Osteoblast (primary cell): ENCODE data around the gene OOSP2. TPM values are rescaled to one million over a fixed set of nuclear protein-coding genes. Genes with fewer than 3 reads are reported as not detected.

Experiments
- DNase-seq: peaks from one replicate; pipeline ENCODE4 v3.0.0; 2011; ENCODE audit warnings: low spot score, mixed read lengths; ENCODE audit not compliant: insufficient read length; ENCODE audit errors: missing footprints
- H2AFZ ChIP-seq: 2 replicates; pipeline ENCODE4 v1.6.0; 2011; ENCODE audit warnings: mild to moderate bottlenecking, low read length
- H3K27ac ChIP-seq: 2 replicates; pipeline ENCODE4 v1.5.1; 2011; ENCODE audit warnings: mild to moderate bottlenecking, low read depth, low read length, moderate library complexity
- H3K27me3 ChIP-seq: 2 replicates; pipeline ENCODE4 v1.6.0; 2012; ENCODE audit warnings: mild to moderate bottlenecking, control low read depth, inconsistent platforms, low read length, moderate library complexity; ENCODE audit not compliant: insufficient read depth
- H3K36me3 ChIP-seq: 2 replicates; pipeline ENCODE4 v1.5.1; 2011; ENCODE audit warnings: mild to moderate bottlenecking, low read length, control low read depth, moderate library complexity; ENCODE audit not compliant: insufficient read depth
- H3K4me1 ChIP-seq: 2 replicates; pipeline ENCODE4 v1.5.1; 2011; ENCODE audit warnings: mild to moderate bottlenecking, low read length, control low read depth, moderate library complexity; ENCODE audit not compliant: insufficient read depth
- H3K4me2 ChIP-seq: 2 replicates; pipeline ENCODE4 v1.6.0; 2011; ENCODE audit warnings: mild to moderate bottlenecking, low read length; ENCODE audit not compliant: insufficient read depth
- H3K4me3 ChIP-seq: fragments of 200-600 bp; sonication (generic); 3 replicates; pipeline ENCODE4 v1.5.1; 2012; ENCODE audit warnings: mild to moderate bottlenecking, low read length, inconsistent platforms; ENCODE audit not compliant: insufficient read depth
- H3K79me2 ChIP-seq: 2 replicates; pipeline ENCODE4 v1.6.0; 2012; ENCODE audit warnings: mild to moderate bottlenecking, low read length, control low read depth, inconsistent platforms; ENCODE audit not compliant: insufficient read depth
- H3K9me3 ChIP-seq: 2 replicates; pipeline ENCODE4 v1.5.1; 2011; ENCODE audit warnings: low read depth, low read length, control low read depth
- H4K20me1 ChIP-seq: 2 replicates; pipeline ENCODE4 v1.6.0; 2012; ENCODE audit warnings: mild to moderate bottlenecking, low read length, control low read depth; ENCODE audit not compliant: insufficient read depth
- total RNA-seq: library from RNA; depleted of rRNA; stranded (reverse); fragments of >200 nt; gene quantifications from 2 replicates; pipeline ENCODE4 v1.2.3, GENCODE V29; 2012
- TF ChIP-seq, protein P1 (sequence below): IDR thresholded peaks from 2 replicates; pipeline ENCODE4 v1.5.1; 2011; ENCODE audit warnings: mild to moderate bottlenecking, low read depth, low read length, moderate library complexity; ENCODE audit errors: extremely low read depth

OOSP2 gene
- total RNA-seq, 1 donor, result not detected

DNA sequence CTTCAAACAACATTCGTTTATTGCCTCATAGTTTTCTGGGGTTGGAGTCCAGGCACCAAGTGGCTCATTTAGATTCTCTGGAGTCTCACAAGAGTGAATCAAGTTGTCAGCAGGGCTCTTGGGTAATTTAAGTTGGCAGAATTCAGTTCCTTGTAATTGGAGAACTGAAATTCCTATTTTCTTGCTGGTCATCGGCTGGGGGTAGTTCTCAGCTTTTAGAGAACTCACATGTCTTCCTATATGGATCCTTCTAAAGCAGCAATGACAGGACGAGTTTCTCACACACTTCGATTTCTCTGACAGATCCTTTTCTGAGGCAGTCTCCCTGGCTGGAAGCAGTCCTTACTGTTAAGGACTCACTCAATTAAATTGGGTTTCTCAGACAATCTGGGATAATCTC lies 40.5 kb upstream of the OOSP2 start:
- no peak overlapping the region for H3K4me2 ChIP-seq
- DNase-seq, result no peak
- TF ChIP-seq, protein P1, sequence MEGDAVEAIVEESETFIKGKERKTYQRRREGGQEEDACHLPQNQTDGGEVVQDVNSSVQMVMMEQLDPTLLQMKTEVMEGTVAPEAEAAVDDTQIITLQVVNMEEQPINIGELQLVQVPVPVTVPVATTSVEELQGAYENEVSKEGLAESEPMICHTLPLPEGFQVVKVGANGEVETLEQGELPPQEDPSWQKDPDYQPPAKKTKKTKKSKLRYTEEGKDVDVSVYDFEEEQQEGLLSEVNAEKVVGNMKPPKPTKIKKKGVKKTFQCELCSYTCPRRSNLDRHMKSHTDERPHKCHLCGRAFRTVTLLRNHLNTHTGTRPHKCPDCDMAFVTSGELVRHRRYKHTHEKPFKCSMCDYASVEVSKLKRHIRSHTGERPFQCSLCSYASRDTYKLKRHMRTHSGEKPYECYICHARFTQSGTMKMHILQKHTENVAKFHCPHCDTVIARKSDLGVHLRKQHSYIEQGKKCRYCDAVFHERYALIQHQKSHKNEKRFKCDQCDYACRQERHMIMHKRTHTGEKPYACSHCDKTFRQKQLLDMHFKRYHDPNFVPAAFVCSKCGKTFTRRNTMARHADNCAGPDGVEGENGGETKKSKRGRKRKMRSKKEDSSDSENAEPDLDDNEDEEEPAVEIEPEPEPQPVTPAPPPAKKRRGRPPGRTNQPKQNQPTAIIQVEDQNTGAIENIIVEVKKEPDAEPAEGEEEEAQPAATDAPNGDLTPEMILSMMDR, result no peak
- H3K4me3 ChIP-seq, result no peak overlapping the region
- no peaks in the 10 kb centered on the region for H3K27me3 ChIP-seq
- H3K9me3 ChIP-seq, result peaks cover 4% of the 10 kb centered on the region
- H3K4me1 ChIP-seq, result no peaks in the 10 kb centered on the region
- H3K79me2 ChIP-seq, result no peaks in the 10 kb centered on the region
- H3K36me3 ChIP-seq, result no peaks in the 10 kb centered on the region
- no peak overlapping the region for H2AFZ ChIP-seq
- H4K20me1 ChIP-seq, result no peaks in the 10 kb centered on the region
- no peak overlapping the region for H3K27ac ChIP-seq

DNA sequence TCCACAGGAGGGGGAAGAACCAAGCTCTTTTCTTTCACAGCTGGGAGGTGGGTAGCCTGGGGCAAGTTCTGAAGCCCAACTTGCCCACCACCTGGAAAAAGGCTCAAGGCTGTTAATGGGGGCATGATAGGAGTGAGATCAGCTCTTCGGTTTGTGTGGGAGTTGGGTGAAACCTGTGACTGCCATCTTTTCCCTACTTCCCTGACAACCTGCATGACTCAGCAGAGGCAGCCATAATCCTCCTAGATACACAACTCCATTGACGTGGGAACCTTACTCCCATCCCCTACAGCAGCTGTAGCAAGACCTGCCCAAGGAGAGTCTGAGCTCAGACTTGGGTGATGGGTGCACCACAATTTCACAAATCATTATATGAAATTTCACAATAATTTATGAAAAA lies 36.5 kb upstream of the OOSP2 start:
- TF ChIP-seq, protein P1, result no peak
- H3K4me2 ChIP-seq, result no peak overlapping the region
- no peak overlapping the region for H2AFZ ChIP-seq
- H3K4me3 ChIP-seq, result no peak overlapping the region
- H4K20me1 ChIP-seq, result no peaks in the 10 kb centered on the region
- no peak for DNase-seq
- no peaks in the 10 kb centered on the region for H3K27me3 ChIP-seq
- no peaks in the 10 kb centered on the region for H3K4me1 ChIP-seq
- H3K27ac ChIP-seq, result no peak overlapping the region
- no peaks in the 10 kb centered on the region for H3K36me3 ChIP-seq
- H3K9me3 ChIP-seq, result peaks cover 2% of the 10 kb centered on the region
- H3K79me2 ChIP-seq, result no peaks in the 10 kb centered on the region

DNA sequence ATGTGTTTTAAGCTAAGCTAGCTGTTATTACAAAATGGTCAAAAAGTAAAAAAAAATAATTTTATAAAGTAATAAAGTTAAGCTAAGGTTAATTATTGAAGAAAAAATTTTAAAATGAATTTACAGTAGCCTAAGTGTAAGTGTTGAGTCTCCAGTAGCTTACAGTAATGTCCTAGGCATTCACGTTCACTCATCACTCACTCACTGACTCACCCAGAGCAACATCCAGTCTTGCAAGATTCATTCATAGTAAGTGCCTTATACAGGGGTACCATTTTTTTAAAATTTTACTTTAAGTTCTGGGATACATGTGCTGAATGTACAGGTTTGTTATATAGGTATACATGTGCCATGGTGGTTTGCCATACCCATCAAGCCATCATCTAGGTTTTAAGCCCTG lies 34.8 kb upstream of the OOSP2 start:
- no peak for DNase-seq
- TF ChIP-seq, protein P1, result no peak
- Histone ChIP-seq H3K36me3 (no peaks in the 10 kb centered on the region), H3K27me3 (no peaks in the 10 kb centered on the region), H3K4me3 (no peak overlapping the region), H2AFZ (no peak overlapping the region), H3K4me1 (no peaks in the 10 kb centered on the region), H3K27ac (no peak overlapping the region), H3K9me3 (no peaks in the 10 kb centered on the region), H3K79me2 (no peaks in the 10 kb centered on the region), H3K4me2 (no peak overlapping the region), H4K20me1 (no peaks in the 10 kb centered on the region)

DNA sequence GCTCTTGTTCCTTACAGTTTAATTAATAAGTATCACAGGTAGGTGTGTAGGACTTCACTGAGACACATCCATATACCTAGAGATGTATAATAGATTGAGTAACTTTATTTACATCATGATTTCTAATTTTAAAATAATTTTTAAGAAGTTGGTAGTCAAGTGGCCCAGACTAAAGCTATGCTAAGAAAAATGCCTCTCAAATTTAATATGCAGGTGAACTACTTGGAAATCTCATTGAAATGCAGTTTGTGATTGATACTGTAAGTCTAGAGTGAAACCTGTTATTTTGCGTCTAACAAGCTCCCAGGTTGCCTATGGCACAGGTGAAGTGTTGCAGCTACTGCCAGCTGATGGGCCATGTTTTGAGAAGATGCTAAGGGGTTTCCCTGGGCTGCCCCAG lies 23.3 kb upstream of the OOSP2 start, which contains the start of gene OOSP4B:
Gene OOSP4B, plus strand, starts transcription at position 301 of the 400 bp plus-strand sequence.
- Histone ChIP-seq H3K36me3 (no peaks in the 10 kb centered on the region), H3K27me3 (no peaks in the 10 kb centered on the region), H2AFZ (no peak within 1 kb of the TSS), H3K27ac (no peak within 1 kb of the TSS), H3K79me2 (no peaks in the 10 kb centered on the region), H3K4me3 (no peak within 1 kb of the TSS), H4K20me1 (no peaks in the 10 kb centered on the region), H3K4me1 (no peaks in the 10 kb centered on the region), H3K9me3 (no peaks in the 10 kb centered on the region), H3K4me2 (no peak within 1 kb of the TSS)
- DNase-seq, result no peak
- TF ChIP-seq, protein P1, result no peak
